IMR-90 (cell line): ENCODE measurements around the gene MDH1B. TPM values are rescaled to one million over a fixed set of nuclear protein-coding genes. Genes with fewer than 3 reads are reported as not detected.

ENCODE experiments used
- ATAC-seq: fragments of 200-7000 bp; cut with Tn5 transposase; 2 replicates; pipeline ENCODE4 v1.9.1; 2020; ENCODE audit warnings: low read depth, mild to moderate bottlenecking, moderate library complexity
- BruUV-seq: library from RNA; stranded (reverse); fragments of 400-500 nt; replicated peaks from 2 replicates; lab custom pipeline; 2021; lab: Mats Ljungman, UMichigan
- CTCF ChIA-PET: fragments of 300-600 bp; formaldehyde crosslinking; extraction: SDS; loops from one replicate; lab custom pipeline; 2021; ENCODE audit warnings: antibody characterized with exemption; lab: Yijun Ruan, JAX
- POLR2A ChIA-PET: fragments of 300-600 bp; sonication (Branson Sonifier 250); formaldehyde crosslinking; loops from one replicate; lab custom pipeline; 2022; ENCODE audit warnings: antibody characterized with exemption; ENCODE audit not compliant: unreplicated experiment; lab: Charles Lee
- DNase-seq: peaks from one replicate; pipeline ENCODE4 v3.0.0; 2013
- H2AFZ ChIP-seq: replicated peaks from 2 replicates; pipeline ENCODE3; 2013; ENCODE audit warnings: low read length, mild to moderate bottlenecking; ENCODE audit not compliant: poor library complexity
- H2AK5ac ChIP-seq: 2 replicates; pipeline ENCODE4 v1.6.1; 2013; ENCODE audit warnings: low read depth, low read length, inconsistent platforms
- H2AK9ac ChIP-seq: replicated peaks from 2 replicates; pipeline ENCODE3; 2013; ENCODE audit warnings: mild to moderate bottlenecking, low read depth, low read length, moderate library complexity; ENCODE audit not compliant: poor library complexity
- H2BK120ac ChIP-seq: 2 replicates; pipeline ENCODE4 v1.6.1; 2013; ENCODE audit warnings: low read depth, low read length, inconsistent platforms
- H2BK15ac ChIP-seq: 3 replicates; pipeline ENCODE4 v1.6.1; 2013; ENCODE audit warnings: low read depth, low read length, inconsistent platforms
- H2BK20ac ChIP-seq: 2 replicates; pipeline ENCODE4 v1.6.1; 2013; ENCODE audit warnings: low read depth, mild to moderate bottlenecking, inconsistent platforms, low read length, moderate library complexity
- H2BK5ac ChIP-seq: 2 replicates; pipeline ENCODE4 v1.6.1; 2013; ENCODE audit warnings: mild to moderate bottlenecking, low read depth, low read length, inconsistent platforms; ENCODE audit not compliant: poor library complexity, severe bottlenecking
- H3K14ac ChIP-seq: replicated peaks from 2 replicates; pipeline ENCODE4 v1.6.1; 2013; ENCODE audit warnings: low read depth, low read length, inconsistent platforms
- H3K18ac ChIP-seq: 2 replicates; pipeline ENCODE4 v1.6.1; 2013; ENCODE audit warnings: low read depth, low read length, control low read depth
- H3K23ac ChIP-seq: 2 replicates; pipeline ENCODE4 v1.6.1; 2013; ENCODE audit warnings: low read depth, low read length, inconsistent platforms
- H3K27ac ChIP-seq: 2 replicates; pipeline ENCODE4 v1.5.1; 2013; ENCODE audit warnings: mild to moderate bottlenecking, control low read depth, low read length; ENCODE audit not compliant: insufficient read depth
- H3K27me3 ChIP-seq: 2 replicates; pipeline ENCODE4 v1.6.1; 2013; ENCODE audit warnings: low read length; ENCODE audit not compliant: control insufficient read depth, insufficient read depth
- H3K36me3 ChIP-seq: 2 replicates; pipeline ENCODE4 v1.6.1; 2013; ENCODE audit warnings: low read length, mixed read lengths; ENCODE audit not compliant: control insufficient read depth, insufficient read depth
- H3K4ac ChIP-seq: 2 replicates; pipeline ENCODE4 v1.6.1; 2013; ENCODE audit warnings: low read depth, low read length, inconsistent platforms
- H3K4me1 ChIP-seq: 2 replicates; pipeline ENCODE4 v1.6.1; 2013; ENCODE audit warnings: low read length, mixed read lengths; ENCODE audit not compliant: control insufficient read depth, insufficient read depth
- H3K4me2 ChIP-seq: 2 replicates; pipeline ENCODE4 v1.6.1; 2013; ENCODE audit warnings: low read depth, mild to moderate bottlenecking, control low read depth, low read length, moderate library complexity
- H3K4me3 ChIP-seq: 2 replicates; pipeline ENCODE4 v1.5.1; 2013; ENCODE audit warnings: low read depth, mild to moderate bottlenecking, control low read depth, low read length, moderate library complexity; ENCODE audit not compliant: insufficient read depth
- H3K56ac ChIP-seq: 2 replicates; pipeline ENCODE4 v1.6.1; 2013; ENCODE audit warnings: low read length, inconsistent platforms; ENCODE audit not compliant: insufficient read depth; ENCODE audit errors: extremely low read depth
- H3K79me1 ChIP-seq, 2 experiments: 2 replicates each; pipeline ENCODE4 v1.6.1; 2013; ENCODE audit warnings: low read length in 2 of 2, inconsistent platforms in 1 of 2, low read depth in 1 of 2
- H3K9ac ChIP-seq: 2 replicates; pipeline ENCODE4 v1.6.1; 2013; ENCODE audit warnings: low read depth, low read length, control low read depth
- H3K9me1 ChIP-seq: 2 replicates; pipeline ENCODE4 v1.6.1; 2013; ENCODE audit warnings: low read length, inconsistent platforms; ENCODE audit not compliant: insufficient read depth
- H3K9me3 ChIP-seq: 2 replicates; pipeline ENCODE4 v1.6.1; 2013; ENCODE audit warnings: low read length; ENCODE audit not compliant: control insufficient read depth, insufficient read depth
- H4K20me1 ChIP-seq: 2 replicates; pipeline ENCODE4 v1.6.1; 2013; ENCODE audit warnings: low read length, inconsistent platforms; ENCODE audit not compliant: insufficient read depth
- H4K5ac ChIP-seq: 2 replicates; pipeline ENCODE4 v1.6.1; 2013; ENCODE audit warnings: mild to moderate bottlenecking, low read depth, low read length, control low read depth
- H4K8ac ChIP-seq, 2 experiments: 2 replicates each; pipeline ENCODE4 v1.6.1; 2013; ENCODE audit warnings: low read depth in 2 of 2, low read length in 2 of 2, control low read depth in 1 of 2, inconsistent platforms in 1 of 2
- H4K91ac ChIP-seq: 2 replicates; pipeline ENCODE4 v1.6.1; 2013; ENCODE audit warnings: low read depth, low read length, inconsistent platforms; ENCODE audit not compliant: insufficient read depth
- BHLHE40 ChIP-seq: fragments of 150-350 bp; IDR thresholded peaks from 2 replicates; pipeline ENCODE4 v1.6.1; 2016; ENCODE audit warnings: mild to moderate bottlenecking, low read depth, low read length
- CEBPB ChIP-seq: IDR thresholded peaks from 2 replicates; pipeline ENCODE4 v1.6.1; 2012; ENCODE audit warnings: low read depth, low read length, improper control_type of control experiment
- CHD1 ChIP-seq: IDR thresholded peaks from 2 replicates; pipeline ENCODE4 v1.6.1; 2012; ENCODE audit warnings: low read depth, low read length, improper control_type of control experiment
- MAFK ChIP-seq: IDR thresholded peaks from 2 replicates; pipeline ENCODE4 v1.6.1; 2012; ENCODE audit warnings: low read depth, low read length, improper control_type of control experiment
- MAZ ChIP-seq: IDR thresholded peaks from 2 replicates; pipeline ENCODE4 v1.6.1; 2012; ENCODE audit warnings: low read depth, mild to moderate bottlenecking, low read length, improper control_type of control experiment, moderate library complexity, borderline replicate concordance
- NFE2L2 ChIP-seq: fragments of 150-350 bp; IDR thresholded peaks from 2 replicates; pipeline ENCODE4 v1.6.1; 2016; ENCODE audit warnings: low read depth, mild to moderate bottlenecking, low read length
- POLR2A ChIP-seq: IDR thresholded peaks from 2 replicates; pipeline ENCODE4 v1.6.1; 2012; ENCODE audit warnings: mild to moderate bottlenecking, low read depth, low read length
- RFX5 ChIP-seq: IDR thresholded peaks from 2 replicates; pipeline ENCODE4 v1.8.0; 2012; ENCODE audit warnings: low read depth, mild to moderate bottlenecking, low read length, moderate library complexity
- SMC3 ChIP-seq: fragments of 150-350 bp; IDR thresholded peaks from 2 replicates; pipeline ENCODE4 v1.6.1; 2016; ENCODE audit warnings: low read depth, mild to moderate bottlenecking, antibody characterized with exemption, low read length, moderate library complexity
- WGBS, 2 experiments: methylation state at CpG; one replicate each; pipeline versions ENCODE4 v1.1.5 to v1.1.7; 2013; ENCODE audit warnings: missing lambda C conversion rate in 2 of 2; ENCODE audit not compliant: insufficient read length in 1 of 2; ENCODE audit errors: extremely low coverage in 2 of 2; 5-methylcytosine and 5-hydroxymethylcytosine counted together
- dilution Hi-C: fragments of 300-500 bp; cut with HindIII; formaldehyde crosslinking; loops from one replicate; pipeline ENCODE4 v1.14.3; 2018; ENCODE audit warnings: low sequenced_read_pairs; ENCODE audit not compliant: unreplicated experiment
- in situ Hi-C: fragments of 300-500 bp; cut with MboI; formaldehyde crosslinking; loops from 3 replicates; pipeline ENCODE4 v1.14.3; 2019; ENCODE audit warnings: low sequenced_read_pairs, inconsistent platforms, mixed read lengths
- intact Hi-C: fragments of 100-400 bp; cut with micrococcal nuclease; formaldehyde crosslinking; loops from 2 replicates; pipeline ENCODE4 v1.10.0; 2022
- polyA plus RNA-seq, 3 experiments: library from polyadenylated mRNA; depleted of rRNA; stranded (reverse); fragments of >200 nt; gene quantifications; 2 replicates each; pipeline ENCODE4 v1.2.3, GENCODE V29; 2012; ENCODE audit warnings: low replicate concordance in 1 of 3
- total RNA-seq: library from RNA; depleted of rRNA; stranded (reverse); fragments of >200 nt; gene quantifications from 2 replicates; pipeline ENCODE4 v1.2.3, GENCODE V29; 2012
- TF ChIP-seq, protein P1 (sequence below): fragments of 150-350 bp; IDR thresholded peaks from 2 replicates; pipeline ENCODE4 v1.6.1; 2017; ENCODE audit warnings: mild to moderate bottlenecking, antibody characterized with exemption, low read length, low read depth
- TF ChIP-seq, protein P2 (sequence below): conservative IDR thresholded peaks from 2 replicates; pipeline ENCODE4 v1.5.1; 2012; ENCODE audit warnings: mild to moderate bottlenecking, low read depth, low read length, improper control_type of control experiment

MDH1B gene
- total and polyA plus RNA-seq, 2 of the 4 experiments (the other 2 are of a cell fraction): 0.38 to 0.54 TPM

DNA sequence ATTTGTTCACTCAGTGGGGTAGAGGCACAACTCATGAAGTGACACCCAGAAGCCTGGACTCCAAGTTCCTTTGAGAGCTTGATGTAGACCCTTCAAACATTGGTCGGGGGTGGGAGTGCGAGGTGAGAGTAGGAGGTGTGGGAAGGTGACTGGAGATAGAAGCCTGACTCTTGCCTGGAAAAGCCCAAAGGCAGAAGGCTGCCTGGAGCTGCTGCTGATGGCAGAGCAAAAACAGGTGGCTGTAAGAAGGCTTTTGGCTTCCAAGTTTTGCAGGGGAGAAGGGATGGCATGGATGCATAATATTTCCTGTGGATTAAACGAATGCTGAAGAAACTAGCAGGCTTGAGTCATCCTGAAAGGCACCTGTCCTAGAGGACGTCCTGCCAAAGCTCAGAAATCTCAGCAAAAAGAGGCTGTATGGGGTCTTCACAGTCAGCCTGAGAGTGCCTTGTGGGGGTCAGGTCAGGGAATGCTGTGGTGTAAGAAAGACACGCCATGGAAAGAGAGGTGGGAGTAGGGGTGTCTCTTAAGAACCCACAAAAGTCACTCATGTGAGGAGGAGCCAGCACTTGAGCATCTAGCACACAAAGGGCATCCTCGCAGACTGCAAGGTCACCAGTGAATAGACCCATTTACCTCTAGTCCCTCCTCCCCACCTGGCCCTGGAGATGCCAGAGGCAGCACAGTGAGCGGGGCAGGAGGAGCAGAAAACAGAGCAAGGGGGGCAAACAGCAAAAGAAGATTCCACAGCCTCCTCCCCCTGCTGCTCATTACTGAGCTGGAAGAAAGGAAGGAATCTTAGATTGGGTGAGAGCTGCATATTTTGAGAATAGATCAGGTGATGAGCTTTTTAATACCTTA, 37.8 kb upstream of the MDH1B start:
- no peak overlapping the region for H2AFZ ChIP-seq
- H3K18ac ChIP-seq: no peak overlapping the region
- no peaks in the 10 kb centered on the region for H4K20me1 ChIP-seq
- no peak overlapping the region for H2BK5ac ChIP-seq
- no peak overlapping the region for H4K8ac ChIP-seq
- ChIA-PET CTCF (interaction anchor here (1.6 kb wide), 1 partner anchor 671 kb away, joined by 4 read pairs; no protein-coding TSS in a partner anchor), POLR2A (no interaction called here)
- no TSS peak for BruUV-seq
- no peak overlapping the region for H2AK5ac ChIP-seq
- no peaks in the 10 kb centered on the region for H3K9me1 ChIP-seq
- DNase-seq (no peak), ATAC-seq (no peak)
- no peak overlapping the region for H3K9ac ChIP-seq
- no peak overlapping the region for H3K4me3 ChIP-seq
- no peak overlapping the region for H3K56ac ChIP-seq
- no peaks in the 10 kb centered on the region for H3K79me1 ChIP-seq
- H3K4me1 ChIP-seq: no peaks in the 10 kb centered on the region
- H2BK120ac ChIP-seq: no peak overlapping the region
- no peaks in the 10 kb centered on the region for H3K9me3 ChIP-seq
- no peak overlapping the region for H2BK15ac ChIP-seq
- intact Hi-C loops (loop anchor here (10.0 kb wide), 1 partner anchor 942 kb away; no protein-coding TSS in a partner anchor), in situ Hi-C loops (no loop called here), dilution Hi-C loops (no loop called here)
- H3K14ac ChIP-seq: no peak overlapping the region
- H3K36me3 ChIP-seq: no peaks in the 10 kb centered on the region; the same call in 1 of the 2 replicates
- H2AK9ac ChIP-seq: peak overlapping the region; percentile 10
- no peak overlapping the region for H4K91ac ChIP-seq
- WGBS, 2 experiments: 68% methylated on average over 2 of the region's 7 CpGs; no CpG with 5 or more reads in 1 of the 2 experiments
- no peak overlapping the region for H2BK20ac ChIP-seq
- H3K23ac ChIP-seq: no peak overlapping the region
- H3K27me3 ChIP-seq: no peaks in the 10 kb centered on the region
- H4K5ac ChIP-seq: no peak overlapping the region
- H3K4me2 ChIP-seq: no peak overlapping the region
- no peak overlapping the region for H3K4ac ChIP-seq
- H3K27ac ChIP-seq: no peak overlapping the region
- TF ChIP-seq CEBPB (no peak), BHLHE40 (no peak), RFX5 (no peak), CHD1 (no peak), POLR2A (no peak), MAZ (no peak), NFE2L2 (no peak), SMC3 (no peak), MAFK (no peak)
- TF ChIP-seq, protein P1, sequence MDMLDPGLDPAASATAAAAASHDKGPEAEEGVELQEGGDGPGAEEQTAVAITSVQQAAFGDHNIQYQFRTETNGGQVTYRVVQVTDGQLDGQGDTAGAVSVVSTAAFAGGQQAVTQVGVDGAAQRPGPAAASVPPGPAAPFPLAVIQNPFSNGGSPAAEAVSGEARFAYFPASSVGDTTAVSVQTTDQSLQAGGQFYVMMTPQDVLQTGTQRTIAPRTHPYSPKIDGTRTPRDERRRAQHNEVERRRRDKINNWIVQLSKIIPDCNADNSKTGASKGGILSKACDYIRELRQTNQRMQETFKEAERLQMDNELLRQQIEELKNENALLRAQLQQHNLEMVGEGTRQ: no peak
- TF ChIP-seq, protein P2, sequence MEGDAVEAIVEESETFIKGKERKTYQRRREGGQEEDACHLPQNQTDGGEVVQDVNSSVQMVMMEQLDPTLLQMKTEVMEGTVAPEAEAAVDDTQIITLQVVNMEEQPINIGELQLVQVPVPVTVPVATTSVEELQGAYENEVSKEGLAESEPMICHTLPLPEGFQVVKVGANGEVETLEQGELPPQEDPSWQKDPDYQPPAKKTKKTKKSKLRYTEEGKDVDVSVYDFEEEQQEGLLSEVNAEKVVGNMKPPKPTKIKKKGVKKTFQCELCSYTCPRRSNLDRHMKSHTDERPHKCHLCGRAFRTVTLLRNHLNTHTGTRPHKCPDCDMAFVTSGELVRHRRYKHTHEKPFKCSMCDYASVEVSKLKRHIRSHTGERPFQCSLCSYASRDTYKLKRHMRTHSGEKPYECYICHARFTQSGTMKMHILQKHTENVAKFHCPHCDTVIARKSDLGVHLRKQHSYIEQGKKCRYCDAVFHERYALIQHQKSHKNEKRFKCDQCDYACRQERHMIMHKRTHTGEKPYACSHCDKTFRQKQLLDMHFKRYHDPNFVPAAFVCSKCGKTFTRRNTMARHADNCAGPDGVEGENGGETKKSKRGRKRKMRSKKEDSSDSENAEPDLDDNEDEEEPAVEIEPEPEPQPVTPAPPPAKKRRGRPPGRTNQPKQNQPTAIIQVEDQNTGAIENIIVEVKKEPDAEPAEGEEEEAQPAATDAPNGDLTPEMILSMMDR: no peak
